PC-3 (cell line): Measurements from ENCODE around the gene VWA8. TPM values are rescaled to one million over a fixed set of nuclear protein-coding genes. Genes with fewer than 3 reads are reported as not detected.

Experiments
- ATAC-seq: fragments of 200-7000 bp; cut with Tn5 transposase; 2 replicates; pipeline ENCODE4 v1.9.1; 2020; ENCODE audit warnings: mild to moderate bottlenecking, moderate library complexity
- BruUV-seq: library from RNA; stranded (reverse); fragments of 400-500 nt; replicated peaks from 2 replicates; lab custom pipeline; 2021; lab: Mats Ljungman, UMichigan
- CTCF ChIA-PET: fragments of 300-600 bp; sonication (Branson Sonifier 250); formaldehyde crosslinking; loops from one replicate; lab custom pipeline; 2022; ENCODE audit warnings: antibody characterized with exemption; lab: Charles Lee
- POLR2A ChIA-PET: fragments of 300-600 bp; sonication (Branson Sonifier 250); formaldehyde crosslinking; loops from one replicate; lab custom pipeline; 2022; ENCODE audit warnings: antibody characterized with exemption; ENCODE audit not compliant: unreplicated experiment; lab: Charles Lee
- DNase-seq: peaks from one replicate; pipeline ENCODE4 v3.0.0-alpha.2; 2015
- H2AFZ ChIP-seq: fragments of 300-600 bp; sonication (generic); 2 replicates; pipeline ENCODE4 v1.6.0; 2016; ENCODE audit warnings: antibody characterized with exemption, low read length
- H3F3A ChIP-seq: fragments of 300-600 bp; sonication (generic); one replicate; pipeline ENCODE4 v1.6.0; 2017; ENCODE audit warnings: antibody characterized with exemption, low read length, control low read depth, mild to moderate bottlenecking; ENCODE audit not compliant: unreplicated experiment
- H3K27ac ChIP-seq: fragments of 300-600 bp; sonication (generic); 2 replicates; pipeline ENCODE4 v1.5.1; 2016; ENCODE audit warnings: mild to moderate bottlenecking, low read length
- H3K27me3 ChIP-seq: fragments of 300-600 bp; sonication (generic); 2 replicates; pipeline ENCODE4 v1.6.1; 2016; ENCODE audit warnings: low read length, mixed read lengths
- H3K36me3 ChIP-seq: fragments of 300-600 bp; sonication (generic); 2 replicates; pipeline ENCODE4 v1.6.1; 2016; ENCODE audit warnings: low read depth, mixed run types, low read length, mixed read lengths
- H3K4me1 ChIP-seq: fragments of 300-600 bp; sonication (generic); 2 replicates; pipeline ENCODE4 v1.5.1; 2016; ENCODE audit warnings: low read length; ENCODE audit not compliant: insufficient read depth
- H3K4me2 ChIP-seq: fragments of 300-600 bp; sonication (generic); 2 replicates; pipeline ENCODE4 v1.6.0; 2016; ENCODE audit warnings: low read length
- H3K4me3 ChIP-seq: fragments of 300-600 bp; sonication (generic); 2 replicates; pipeline ENCODE4 v1.5.1; 2016; ENCODE audit warnings: mild to moderate bottlenecking, low read length, mixed read lengths
- H3K79me2 ChIP-seq: fragments of 300-600 bp; sonication (generic); 2 replicates; pipeline ENCODE4 v1.6.1; 2017; ENCODE audit warnings: low read length, mixed read lengths
- H3K9ac ChIP-seq: fragments of 300-600 bp; sonication (generic); 2 replicates; pipeline ENCODE4 v1.6.0; 2016; ENCODE audit warnings: mild to moderate bottlenecking, low read length
- H3K9me2 ChIP-seq: fragments of 300-600 bp; sonication (generic); replicated peaks from 2 replicates; pipeline ENCODE4 v1.6.1; 2016; ENCODE audit warnings: mixed run types, low read length, mixed read lengths
- H3K9me3 ChIP-seq: fragments of 300-600 bp; sonication (generic); 2 replicates; pipeline ENCODE4 v1.6.1; 2016; ENCODE audit warnings: low read length, mixed read lengths
- H4K20me1 ChIP-seq: fragments of 300-600 bp; sonication (generic); 2 replicates; pipeline ENCODE4 v1.6.1; 2016; ENCODE audit warnings: low read length, mixed read lengths
- CTCF ChIP-seq: fragments of 300-600 bp; sonication (generic); conservative IDR thresholded peaks from 2 replicates; pipeline ENCODE4 v1.5.1; 2017; ENCODE audit warnings: antibody characterized with exemption, low read depth, mild to moderate bottlenecking, low read length
- EZH2 ChIP-seq: fragments of 300-600 bp; sonication (generic); IDR thresholded peaks from one replicate; pipeline ENCODE4 v1.6.1; 2017; ENCODE audit warnings: antibody characterized with exemption, mild to moderate bottlenecking, low read length; ENCODE audit not compliant: unreplicated experiment
- EZH2phosphoT487 ChIP-seq: fragments of 300-600 bp; sonication (generic); IDR thresholded peaks from 2 replicates; pipeline ENCODE4 v1.6.1; 2018; ENCODE audit warnings: mild to moderate bottlenecking, antibody characterized with exemption, low read length, borderline replicate concordance
- intact Hi-C: fragments of 100-400 bp; cut with micrococcal nuclease; formaldehyde crosslinking; loops from 2 replicates; pipeline ENCODE4 v1.9.0; 2023
- total RNA-seq: library from RNA; depleted of rRNA; stranded (reverse); fragments of >200 nt; gene quantifications from 2 replicates; pipeline ENCODE4 v1.2.3, GENCODE V29; 2014

The VWA8 gene
- total RNA-seq, 1 experiment from 2014 or later = 10.0 TPM

GRCh38 chr13:41916173-41916954 is 44.5 kb downstream of the VWA8 start:
- CTCF ChIA-PET = no interaction called here
- TF ChIP-seq CTCF (no peak), EZH2 (no peak), EZH2phosphoT487 (no peak)
- Histone ChIP-seq H3F3A (no peaks in the 10 kb centered on the region), H3K4me3 (peak overlapping the region; percentile 42; the same call in 1 of the 2 replicates), H3K4me2 (peak overlapping the region; percentile 80), H3K9me2 (no peaks in the 10 kb centered on the region), H2AFZ (no peak overlapping the region), H3K4me1 (peaks cover 24% of the 10 kb centered on the region), H3K9me3 (no peaks in the 10 kb centered on the region), H3K79me2 (peaks cover 51% of the 10 kb centered on the region), H3K36me3 (no peaks in the 10 kb centered on the region), H3K9ac (peak overlapping the region; percentile 18; the same call in 1 of the 2 replicates), H4K20me1 (no peaks in the 10 kb centered on the region), H3K27me3 (no peaks in the 10 kb centered on the region), H3K27ac (no peak overlapping the region)
- no TSS peak for BruUV-seq
- POLR2A ChIA-PET = interaction anchor here (0.6 kb wide), 1 partner anchor 131 kb away, joined by 5 read pairs; no protein-coding TSS in a partner anchor
- peak; percentile 59 for DNase-seq
- intact Hi-C loops = no loop called here
- peak; percentile 79 for ATAC-seq

- peaks cover 50% of the 10 kb centered on the region for H3K79me2 ChIP-seq
- TF ChIP-seq CTCF (no peak), EZH2phosphoT487 (no peak), EZH2 (no peak)
- no TSS peak for BruUV-seq
- H2AFZ ChIP-seq = no peak overlapping the region
- no peak overlapping the region for H3K4me2 ChIP-seq
- ATAC-seq = no peak
- intact Hi-C loops = no loop called here
- H3K9me3 ChIP-seq = no peaks in the 10 kb centered on the region
- no peak overlapping the region for H3K9ac ChIP-seq
- H3K27ac ChIP-seq = no peak overlapping the region
- POLR2A ChIA-PET = no interaction called here
- no peak overlapping the region for H3K4me3 ChIP-seq
- H4K20me1 ChIP-seq = no peaks in the 10 kb centered on the region
- no peaks in the 10 kb centered on the region for H3K27me3 ChIP-seq
- no peaks in the 10 kb centered on the region for H3K9me2 ChIP-seq
- no peaks in the 10 kb centered on the region for H3F3A ChIP-seq
- no peak for DNase-seq
- CTCF ChIA-PET = interaction anchor here (0.5 kb wide), 1 partner anchor 69 kb away, joined by 3 read pairs; no protein-coding TSS in a partner anchor
- H3K36me3 ChIP-seq = no peaks in the 10 kb centered on the region
- H3K4me1 ChIP-seq = peaks cover 24% of the 10 kb centered on the region
Measured at GRCh38 chr13:41915081-41915480, 45.8 kb downstream of the VWA8 start.

- intact Hi-C loops = no loop called here
Measured at GRCh38 chr13:41914552-41914951, 46.4 kb downstream of the VWA8 start.

More at GRCh38 chr13:41914552-41914951, 46.4 kb downstream of the VWA8 start:
- ChIA-PET POLR2A (no interaction called here), CTCF (no interaction called here)
- BruUV-seq = no TSS peak
- Histone ChIP-seq H3K9ac (no peak overlapping the region), H3K4me1 (peaks cover 24% of the 10 kb centered on the region), H3F3A (no peaks in the 10 kb centered on the region), H4K20me1 (no peaks in the 10 kb centered on the region), H3K9me2 (no peaks in the 10 kb centered on the region), H3K27me3 (no peaks in the 10 kb centered on the region), H2AFZ (no peak overlapping the region), H3K79me2 (peaks cover 45% of the 10 kb centered on the region), H3K36me3 (no peaks in the 10 kb centered on the region), H3K4me3 (no peak overlapping the region), H3K27ac (no peak overlapping the region), H3K9me3 (no peaks in the 10 kb centered on the region), H3K4me2 (no peak overlapping the region)
- DNase-seq = no peak
- TF ChIP-seq CTCF (no peak), EZH2 (no peak), EZH2phosphoT487 (no peak)
- ATAC-seq = no peak
